ENCODE data around the gene LENEP.

The LENEP gene

GRCh38 chr1:154962156-154962749 is 31.1 kb upstream of the LENEP start:
- no peaks in the 10 kb centered on the region for H3K27me3 ChIP-seq (ENCODE audit: control insufficient read depth in 1 of 2, insufficient read depth in 2 of 2, low read length in 2 of 2)
- peaks cover 64% of the 10 kb centered on the region for H3K36me3 ChIP-seq (ENCODE audit: insufficient read depth, low read length)
- no peaks in the 10 kb centered on the region for H3K9me3 ChIP-seq (ENCODE audit: low read length)
- H3K4me1 ChIP-seq (ENCODE audit: insufficient read depth, low read length) = peaks cover 23% of the 10 kb centered on the region
- peak overlapping the region; percentile 63 to 67 for H3K4me3 ChIP-seq (ENCODE audit: low read depth in 1 of 2, low read length in 2 of 2)
- peak overlapping the region; percentile 80 for H3K27ac ChIP-seq (ENCODE audit: low read depth, low read length)
- H3K9ac ChIP-seq (ENCODE audit: low read length) = peak overlapping the region; percentile 63

DNA sequence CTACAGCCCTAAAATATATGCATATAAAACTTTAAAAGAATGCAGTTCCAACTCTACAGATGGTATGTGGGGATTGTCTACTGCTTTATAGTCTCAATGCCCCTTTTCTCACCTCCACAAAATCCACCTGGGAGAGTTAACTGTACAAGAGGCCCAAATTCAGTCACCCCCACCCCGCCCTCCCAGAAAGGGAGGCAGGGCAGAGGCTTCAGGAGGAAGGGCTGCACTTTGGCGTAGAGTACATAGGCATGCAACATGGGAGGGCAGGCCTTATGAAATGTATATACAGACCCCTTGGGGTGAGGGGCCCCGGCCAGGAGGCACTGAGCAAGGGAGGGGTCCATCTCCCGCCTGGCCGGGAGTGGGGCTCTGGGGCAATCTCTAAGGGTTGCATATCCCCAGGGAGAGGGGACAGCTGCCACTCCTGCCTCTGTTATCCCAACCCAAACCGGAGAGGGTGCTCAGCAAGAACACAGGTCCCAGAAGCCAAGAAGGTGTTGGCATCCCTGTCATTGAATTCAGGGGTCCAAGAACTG is 30.5 kb upstream of the LENEP start:
- no peaks in the 10 kb centered on the region for H3K9me3 ChIP-seq (ENCODE audit: low read length)
- peaks cover 68% of the 10 kb centered on the region for H3K36me3 ChIP-seq (ENCODE audit: insufficient read depth, low read length)
- peak overlapping the region in 1 of 2 donors; percentile 63 for H3K4me3 ChIP-seq (ENCODE audit: low read depth in 1 of 2, low read length in 2 of 2)
- H3K27ac ChIP-seq (ENCODE audit: low read depth, low read length) = peak overlapping the region; percentile 80
- peaks cover 21% of the 10 kb centered on the region for H3K4me1 ChIP-seq (ENCODE audit: insufficient read depth, low read length)
- peak overlapping the region; percentile 63 for H3K9ac ChIP-seq (ENCODE audit: low read length)
- no peaks in the 10 kb centered on the region for H3K27me3 ChIP-seq (ENCODE audit: control insufficient read depth in 1 of 2, insufficient read depth in 2 of 2, low read length in 2 of 2)

DNA sequence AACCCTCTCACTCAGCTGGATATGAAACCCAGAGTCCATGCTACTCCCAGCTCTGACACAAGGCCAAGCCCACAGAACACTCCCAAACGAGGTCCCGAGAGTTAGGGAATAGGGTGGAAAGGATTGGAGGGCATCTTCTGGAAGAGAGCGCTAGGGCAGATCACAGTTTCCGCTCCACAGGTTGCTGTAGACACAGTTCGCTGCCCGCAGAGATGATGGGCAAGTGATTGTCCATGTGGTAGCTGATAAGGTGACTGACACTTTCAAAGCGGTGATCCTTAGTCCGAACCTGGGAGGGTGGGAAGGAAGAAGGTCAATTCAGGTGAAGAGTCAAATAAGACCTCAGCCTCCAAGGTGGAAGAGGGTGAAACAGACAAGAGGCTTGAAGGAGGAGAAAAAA is 29.7 kb upstream of the LENEP start:
- Histone ChIP-seq H3K9me3 (ENCODE audit: low read length) (no peaks in the 10 kb centered on the region), H3K27ac (ENCODE audit: low read depth, low read length) (no peak overlapping the region), H3K36me3 (ENCODE audit: insufficient read depth, low read length) (peaks cover 68% of the 10 kb centered on the region), H3K27me3 (ENCODE audit: control insufficient read depth in 1 of 2, insufficient read depth in 2 of 2, low read length in 2 of 2) (no peaks in the 10 kb centered on the region), H3K4me1 (ENCODE audit: insufficient read depth, low read length) (peaks cover 23% of the 10 kb centered on the region), H3K9ac (ENCODE audit: low read length) (no peak overlapping the region), H3K4me3 (ENCODE audit: low read depth in 1 of 2, low read length in 2 of 2) (no peak overlapping the region)

GRCh38 chr1:154964359-154964758 is 29.0 kb upstream of the LENEP start:
- Histone ChIP-seq H3K9me3 (ENCODE audit: low read length) (no peaks in the 10 kb centered on the region), H3K27ac (ENCODE audit: low read depth, low read length) (no peak overlapping the region), H3K36me3 (ENCODE audit: insufficient read depth, low read length) (peaks cover 63% of the 10 kb centered on the region), H3K9ac (ENCODE audit: low read length) (no peak overlapping the region), H3K4me3 (ENCODE audit: low read depth in 1 of 2, low read length in 2 of 2) (no peak overlapping the region), H3K27me3 (ENCODE audit: control insufficient read depth in 1 of 2, insufficient read depth in 2 of 2, low read length in 2 of 2) (no peaks in the 10 kb centered on the region), H3K4me1 (ENCODE audit: insufficient read depth, low read length) (peaks cover 30% of the 10 kb centered on the region)

- Histone ChIP-seq H3K27me3 (ENCODE audit: control insufficient read depth in 1 of 2, insufficient read depth in 2 of 2, low read length in 2 of 2) (no peaks in the 10 kb centered on the region), H3K4me3 (ENCODE audit: low read depth in 1 of 2, low read length in 2 of 2) (no peak overlapping the region), H3K36me3 (ENCODE audit: insufficient read depth, low read length) (peaks cover 59% of the 10 kb centered on the region), H3K4me1 (ENCODE audit: insufficient read depth, low read length) (peaks cover 36% of the 10 kb centered on the region), H3K9me3 (ENCODE audit: low read length) (no peaks in the 10 kb centered on the region), H3K27ac (ENCODE audit: low read depth, low read length) (no peak overlapping the region), H3K9ac (ENCODE audit: low read length) (no peak overlapping the region)
Observed at GRCh38 chr1:154966111-154966510, 27.3 kb upstream of the LENEP start.

DNA sequence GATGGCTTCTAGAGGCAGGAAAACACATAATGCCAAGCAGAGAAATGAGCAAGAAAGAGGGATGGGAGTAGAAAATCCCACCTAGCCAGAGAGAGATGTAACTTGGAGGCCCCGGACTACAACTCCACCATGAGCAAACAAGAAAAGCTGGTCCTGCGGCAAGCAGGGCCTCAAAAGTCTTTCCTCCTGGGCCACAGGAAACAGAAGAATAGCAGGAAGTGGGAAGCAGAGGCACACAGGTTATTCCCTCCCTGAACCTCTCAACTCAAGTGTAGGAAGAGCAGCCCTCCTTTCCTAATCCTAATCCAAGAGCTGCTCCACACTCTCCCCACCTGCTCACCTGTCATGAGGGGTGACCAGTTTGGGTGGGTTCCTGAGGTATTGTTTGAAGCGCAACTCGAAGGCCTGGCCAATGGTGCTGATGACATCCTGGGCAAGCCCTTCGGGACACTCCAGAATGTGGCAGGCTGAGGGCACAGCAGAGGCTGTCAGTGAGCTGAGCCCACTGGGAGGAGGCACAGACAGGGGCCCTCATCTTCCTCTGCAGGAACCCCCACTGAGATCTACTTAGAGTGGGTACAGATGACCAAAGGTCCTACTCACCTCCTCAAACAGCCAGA is 25.9 kb upstream of the LENEP start:
- H3K36me3 ChIP-seq (ENCODE audit: insufficient read depth, low read length) = peaks cover 59% of the 10 kb centered on the region
- H3K4me1 ChIP-seq (ENCODE audit: insufficient read depth, low read length) = peaks cover 45% of the 10 kb centered on the region
- peak overlapping the region; percentile 23 for H3K27ac ChIP-seq (ENCODE audit: low read depth, low read length)
- no peak overlapping the region for H3K9ac ChIP-seq (ENCODE audit: low read length)
- H3K9me3 ChIP-seq (ENCODE audit: low read length) = no peaks in the 10 kb centered on the region
- no peaks in the 10 kb centered on the region for H3K27me3 ChIP-seq (ENCODE audit: control insufficient read depth in 1 of 2, insufficient read depth in 2 of 2, low read length in 2 of 2)
- no peak overlapping the region for H3K4me3 ChIP-seq (ENCODE audit: low read depth in 1 of 2, low read length in 2 of 2)

DNA sequence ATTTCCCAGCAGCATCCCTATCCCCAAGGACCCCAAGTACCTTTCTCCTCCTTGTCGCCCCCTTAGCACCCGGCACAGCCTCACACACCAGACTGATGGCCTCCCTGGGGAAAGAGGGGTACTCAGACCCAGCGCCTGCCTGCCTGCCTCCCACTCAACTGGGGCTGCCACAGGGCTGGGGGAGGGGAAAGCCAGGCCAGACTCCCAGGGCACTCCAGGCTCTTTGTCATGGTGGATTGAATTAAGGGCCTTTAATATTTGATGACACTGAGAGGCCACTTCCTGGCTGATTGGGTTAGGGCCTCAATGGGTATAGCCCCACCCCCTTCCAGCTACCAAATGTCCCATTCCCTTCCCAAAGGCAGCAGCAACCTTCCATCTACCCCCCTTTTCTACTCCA is 24.7 kb upstream of the LENEP start:
- H3K4me3 ChIP-seq (ENCODE audit: low read depth in 1 of 2, low read length in 2 of 2) = no peak overlapping the region
- no peaks in the 10 kb centered on the region for H3K9me3 ChIP-seq (ENCODE audit: low read length)
- peak overlapping the region; percentile 49 for H3K9ac ChIP-seq (ENCODE audit: low read length)
- H3K27ac ChIP-seq (ENCODE audit: low read depth, low read length) = no peak overlapping the region
- H3K36me3 ChIP-seq (ENCODE audit: insufficient read depth, low read length) = peaks cover 50% of the 10 kb centered on the region
- no peaks in the 10 kb centered on the region for H3K27me3 ChIP-seq (ENCODE audit: control insufficient read depth in 1 of 2, insufficient read depth in 2 of 2, low read length in 2 of 2)
- peaks cover 43% of the 10 kb centered on the region for H3K4me1 ChIP-seq (ENCODE audit: insufficient read depth, low read length)

GRCh38 chr1:154969246-154969645 is 24.1 kb upstream of the LENEP start:
- H3K4me3 ChIP-seq (ENCODE audit: low read depth in 1 of 2, low read length in 2 of 2) = peak overlapping the region; percentile 0 to 65
- no peaks in the 10 kb centered on the region for H3K9me3 ChIP-seq (ENCODE audit: low read length)
- no peaks in the 10 kb centered on the region for H3K27me3 ChIP-seq (ENCODE audit: control insufficient read depth in 1 of 2, insufficient read depth in 2 of 2, low read length in 2 of 2)
- peaks cover 45% of the 10 kb centered on the region for H3K36me3 ChIP-seq (ENCODE audit: insufficient read depth, low read length)
- peaks cover 43% of the 10 kb centered on the region for H3K4me1 ChIP-seq (ENCODE audit: insufficient read depth, low read length)
- H3K27ac ChIP-seq (ENCODE audit: low read depth, low read length) = peak overlapping the region; percentile 87
- peak overlapping the region; percentile 49 for H3K9ac ChIP-seq (ENCODE audit: low read length)

DNA sequence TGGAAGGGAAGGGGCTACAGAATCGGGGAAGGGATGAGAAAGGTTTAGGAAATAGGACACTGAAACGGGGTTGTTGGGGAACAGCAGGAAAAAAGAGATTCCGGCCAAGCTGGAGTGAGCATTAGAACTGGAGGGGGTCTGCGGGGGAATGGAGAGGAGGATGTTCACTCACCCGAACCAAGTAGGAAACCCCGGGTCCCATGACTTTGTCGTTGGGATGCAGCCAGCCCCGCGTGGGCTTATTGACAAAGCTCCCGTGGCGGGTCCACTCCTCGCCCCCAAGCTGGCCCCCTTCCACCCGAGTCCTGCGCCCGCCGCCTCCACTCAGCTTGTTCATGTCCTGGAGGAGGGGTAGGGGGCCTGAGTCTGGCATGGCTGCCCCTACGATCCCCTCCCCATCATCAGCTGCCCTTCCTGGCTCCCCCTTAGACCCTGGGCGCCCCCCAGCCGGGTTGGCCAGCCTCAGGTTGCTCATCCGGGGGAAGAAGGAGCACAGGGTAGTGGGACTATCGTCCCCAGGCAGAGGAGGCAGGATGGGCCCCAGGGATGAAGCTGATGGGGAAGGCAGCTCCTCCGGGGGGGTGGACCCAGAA is 23.4 kb upstream of the LENEP start:
- Histone ChIP-seq H3K27me3 (ENCODE audit: control insufficient read depth in 1 of 2, insufficient read depth in 2 of 2, low read length in 2 of 2) (no peaks in the 10 kb centered on the region), H3K9ac (ENCODE audit: low read length) (peak overlapping the region; percentile 49), H3K27ac (ENCODE audit: low read depth, low read length) (peak overlapping the region; percentile 87), H3K9me3 (ENCODE audit: low read length) (no peaks in the 10 kb centered on the region), H3K4me3 (ENCODE audit: low read depth in 1 of 2, low read length in 2 of 2) (peak overlapping the region; percentile 55 to 65), H3K36me3 (ENCODE audit: insufficient read depth, low read length) (peaks cover 38% of the 10 kb centered on the region), H3K4me1 (ENCODE audit: insufficient read depth, low read length) (peaks cover 43% of the 10 kb centered on the region)

GRCh38 chr1:154970631-154971340 is 22.6 kb upstream of the LENEP start, which contains the start of gene SHC1:
TSS of gene SHC1 (minus strand) at chr1:154970747. CDS start at chr1:154970526, 221 bp downstream.
- H3K9me3 ChIP-seq (ENCODE audit: low read length) = no peaks in the 10 kb centered on the region
- peak within 1 kb of the TSS; percentile 49 for H3K9ac ChIP-seq (ENCODE audit: low read length)
- peaks cover 31% of the 10 kb centered on the region for H3K36me3 ChIP-seq (ENCODE audit: insufficient read depth, low read length)
- peaks cover 43% of the 10 kb centered on the region for H3K4me1 ChIP-seq (ENCODE audit: insufficient read depth, low read length)
- H3K27ac ChIP-seq (ENCODE audit: low read depth, low read length) = peak within 1 kb of the TSS; percentile 87
- H3K27me3 ChIP-seq (ENCODE audit: control insufficient read depth in 1 of 2, insufficient read depth in 2 of 2, low read length in 2 of 2) = no peaks in the 10 kb centered on the region
- H3K4me3 ChIP-seq (ENCODE audit: low read depth in 1 of 2, low read length in 2 of 2) = peak within 1 kb of the TSS; percentile 55 to 65

DNA sequence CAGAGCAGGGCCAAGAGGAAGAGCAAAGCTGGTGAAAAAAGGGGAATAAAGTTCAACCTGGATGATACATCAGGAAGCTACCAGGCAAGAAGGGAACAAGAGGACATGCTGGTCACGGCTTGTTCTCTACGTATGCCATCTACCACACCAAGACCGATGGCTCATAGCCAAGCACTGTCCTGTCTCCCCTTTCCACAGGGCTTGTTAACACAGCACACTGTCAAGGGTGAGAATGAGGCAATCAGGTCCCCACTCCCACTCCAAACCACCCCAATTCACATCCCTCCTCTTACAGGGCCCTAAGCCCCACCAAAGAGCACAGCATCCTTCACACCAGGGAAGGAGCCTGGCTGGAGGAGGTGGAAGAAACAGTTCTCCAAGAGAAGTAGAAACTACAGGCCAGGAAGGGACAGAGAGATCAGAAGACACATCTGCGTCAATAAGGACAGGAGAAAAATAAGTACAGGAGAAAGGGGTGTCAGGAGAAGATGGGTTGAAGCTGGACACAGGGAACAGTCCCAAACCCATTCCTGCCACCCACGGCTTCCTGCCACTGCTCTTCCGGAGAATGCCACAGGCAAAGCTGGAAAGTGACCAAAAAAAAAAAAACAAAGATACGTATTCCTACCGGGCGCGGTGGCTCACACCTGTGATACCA is 21.9 kb upstream of the LENEP start:
- H3K36me3 ChIP-seq (ENCODE audit: insufficient read depth, low read length) = peaks cover 24% of the 10 kb centered on the region
- H3K27ac ChIP-seq (ENCODE audit: low read depth, low read length) = peak overlapping the region; percentile 87
- peaks cover 50% of the 10 kb centered on the region for H3K4me1 ChIP-seq (ENCODE audit: insufficient read depth, low read length)
- H3K9me3 ChIP-seq (ENCODE audit: low read length) = no peaks in the 10 kb centered on the region
- peak overlapping the region; percentile 49 for H3K9ac ChIP-seq (ENCODE audit: low read length)
- H3K27me3 ChIP-seq (ENCODE audit: control insufficient read depth in 1 of 2, insufficient read depth in 2 of 2, low read length in 2 of 2) = no peaks in the 10 kb centered on the region
- H3K4me3 ChIP-seq (ENCODE audit: low read depth in 1 of 2, low read length in 2 of 2) = peak overlapping the region in 1 of 2 donors; percentile 65

Measured in muscle layer of colon (tissue), 2 donors.